Type B pancreatic cell (in vitro differentiated cells): ENCODE results near the gene RBMS3. TPM values are rescaled to one million over a fixed set of nuclear protein-coding genes. Genes with fewer than 3 reads are reported as not detected.

Experiments
- DNase-seq: peaks from one replicate; pipeline ENCODE4 v3.0.0; 2021; ENCODE audit warnings: mixed read lengths; ENCODE audit not compliant: unreplicated experiment; ENCODE audit errors: extremely low spot score
- H3K27ac Mint-ChIP-seq: 2 replicates; pipeline ENCODE4 v1.8.0; 2021; ENCODE audit warnings: mild to moderate bottlenecking, mixed read lengths
- H3K27me3 Mint-ChIP-seq: 2 replicates; pipeline ENCODE4 v1.8.0; 2021; ENCODE audit warnings: mixed read lengths
- H3K36me3 Mint-ChIP-seq: 2 replicates; pipeline ENCODE4 v1.8.0; 2021; ENCODE audit warnings: mixed read lengths
- H3K4me1 Mint-ChIP-seq: one replicate; pipeline ENCODE4 v1.8.0; 2021; ENCODE audit warnings: mixed read lengths; ENCODE audit not compliant: unreplicated experiment
- H3K4me3 Mint-ChIP-seq: 2 replicates; pipeline ENCODE4 v1.8.0; 2021; ENCODE audit warnings: mild to moderate bottlenecking, mixed read lengths
- H3K9me3 Mint-ChIP-seq: 2 replicates; pipeline ENCODE4 v1.8.0; 2021; ENCODE audit warnings: mixed read lengths
- CTCF ChIP-seq: fragments of 200-600 bp; sonication (generic); conservative IDR thresholded peaks from 2 replicates; pipeline ENCODE4 v1.5.0; 2021; ENCODE audit warnings: antibody characterized with exemption, mild to moderate bottlenecking
- total RNA-seq: library from RNA; stranded (reverse); gene quantifications from 2 replicates; pipeline ENCODE4 v1.2.1, GENCODE V29; 2021; ENCODE audit warnings: low replicate concordance

Gene RBMS3
- total RNA-seq, 1 donor from 2014 or later = 36.6 TPM

GRCh38 chr3:29949940-29950616, 669.2 kb downstream of the RBMS3 start:
- Mint-ChIP-seq H3K36me3 (no peaks in the 10 kb centered on the region), H3K9me3 (no peaks in the 10 kb centered on the region), H3K27me3 (no peaks in the 10 kb centered on the region), H3K27ac (no peak overlapping the region), H3K4me1 (peaks cover 8% of the 10 kb centered on the region), H3K4me3 (no peak overlapping the region)
- DNase-seq = no peak
- TF ChIP-seq CTCF = no peak

- TF ChIP-seq CTCF = no peak
- DNase-seq = no peak
- H3K4me1 Mint-ChIP-seq = peaks cover 8% of the 10 kb centered on the region
- H3K9me3 Mint-ChIP-seq = no peaks in the 10 kb centered on the region
- no peak overlapping the region for H3K27ac Mint-ChIP-seq
- no peaks in the 10 kb centered on the region for H3K36me3 Mint-ChIP-seq
- H3K4me3 Mint-ChIP-seq = no peak overlapping the region
- no peaks in the 10 kb centered on the region for H3K27me3 Mint-ChIP-seq
Measured at GRCh38 chr3:29952431-29952830, 671.6 kb downstream of the RBMS3 start.

GRCh38 chr3:29955413-29955812, 674.5 kb downstream of the RBMS3 start:
- TF ChIP-seq CTCF = no peak
- no peaks in the 10 kb centered on the region for H3K27me3 Mint-ChIP-seq
- DNase-seq = no peak
- H3K4me1 Mint-ChIP-seq = no peaks in the 10 kb centered on the region
- H3K4me3 Mint-ChIP-seq = no peak overlapping the region
- no peaks in the 10 kb centered on the region for H3K36me3 Mint-ChIP-seq
- H3K9me3 Mint-ChIP-seq = no peaks in the 10 kb centered on the region
- H3K27ac Mint-ChIP-seq = no peak overlapping the region

GRCh38 chr3:29958816-29959215, 677.9 kb downstream of the RBMS3 start:
- Mint-ChIP-seq H3K27ac (no peak overlapping the region), H3K4me3 (no peak overlapping the region), H3K4me1 (no peaks in the 10 kb centered on the region), H3K36me3 (peaks cover 6% of the 10 kb centered on the region), H3K27me3 (no peaks in the 10 kb centered on the region), H3K9me3 (peaks cover 6% of the 10 kb centered on the region)
- DNase-seq = no peak
- TF ChIP-seq CTCF = no peak

- Mint-ChIP-seq H3K9me3 (peaks cover 13% of the 10 kb centered on the region), H3K27ac (no peak overlapping the region), H3K4me1 (peaks cover 7% of the 10 kb centered on the region), H3K27me3 (no peaks in the 10 kb centered on the region), H3K36me3 (peaks cover 4% of the 10 kb centered on the region), H3K4me3 (no peak overlapping the region)
- no peak for TF ChIP-seq CTCF
- DNase-seq = no peak
Measured at GRCh38 chr3:29971895-29972294, 691.0 kb downstream of the RBMS3 start.
